GM19438 (cell line): ENCODE measurements around the gene ZFP92.
"Not testable (repeated sequence)": the region's sequence is repeated elsewhere in the genome, so short reads cannot be mapped to it uniquely, and the experiment has no call there.

Experiments used
- ATAC-seq: cut with Tn5 transposase; IDR thresholded peaks from one replicate; pipeline ENCODE4 v1.9.1; 2021; ENCODE audit warnings: low read depth; ENCODE audit not compliant: unreplicated experiment

ZFP92 gene

DNA sequence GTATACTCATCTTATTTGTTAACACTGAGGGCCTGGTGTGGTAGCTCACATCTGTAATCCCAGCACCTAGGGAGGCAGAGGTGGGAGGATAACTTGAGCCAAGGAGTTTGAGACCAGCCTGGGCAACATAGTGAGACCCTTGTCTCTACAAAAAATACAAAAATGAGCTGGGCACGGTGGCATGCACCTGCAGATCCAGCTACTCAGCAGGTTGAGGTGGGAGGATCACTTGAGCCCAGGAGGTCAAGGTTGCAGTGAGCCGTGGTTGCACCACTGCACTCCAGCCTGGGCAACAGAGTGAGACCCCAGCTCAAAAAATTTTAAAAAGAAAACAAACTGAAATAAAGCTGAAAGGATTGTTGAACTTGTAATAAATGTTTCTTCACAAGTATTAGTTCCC, 26.3 kb upstream of the ZFP92 start:
- not testable (repeated sequence) for ATAC-seq

DNA sequence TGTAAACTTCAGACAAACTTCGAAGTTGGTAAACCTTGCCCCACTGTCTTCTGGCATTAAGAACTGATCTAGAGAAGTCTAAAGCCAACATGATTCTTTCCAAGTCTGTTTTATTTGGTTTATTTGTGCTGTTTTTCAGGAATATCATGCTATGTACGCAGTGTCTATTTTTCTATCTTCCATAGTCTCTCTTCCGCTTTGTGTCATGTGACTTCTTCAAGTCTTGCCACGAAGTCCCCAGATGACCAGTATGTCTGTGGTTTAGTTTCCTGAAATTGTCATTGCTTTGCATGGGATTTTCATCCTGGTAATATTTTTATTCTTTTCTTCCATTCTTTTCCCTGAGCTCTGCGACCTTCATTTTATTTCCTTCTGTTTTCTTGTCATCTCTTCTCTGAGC, 25.2 kb upstream of the ZFP92 start:
- no peak for ATAC-seq

DNA sequence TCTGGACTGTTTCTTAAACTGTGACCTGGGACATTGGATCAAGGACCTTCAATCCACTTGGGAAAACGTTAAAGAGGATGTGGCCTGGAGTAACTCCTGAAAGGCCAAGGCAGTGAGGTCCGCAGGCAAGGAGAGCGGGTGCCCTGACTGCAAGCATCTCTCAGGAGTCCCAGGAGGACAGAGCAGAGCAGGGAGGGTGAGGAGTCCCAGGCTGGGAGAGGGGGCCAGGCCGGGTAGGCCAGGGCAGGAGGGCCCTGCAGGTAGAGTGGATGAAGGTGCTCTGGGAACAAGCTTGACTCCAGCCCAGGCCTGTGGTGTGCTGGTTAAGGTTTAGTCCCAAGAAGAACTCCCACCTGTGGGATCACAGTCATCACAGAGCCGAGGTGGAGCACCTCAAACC, 23.9 kb upstream of the ZFP92 start:
- ATAC-seq: no peak

GRCh38 chrX:153387987-153388721, 23.1 kb upstream of the ZFP92 start:
- ATAC-seq: no peak

DNA sequence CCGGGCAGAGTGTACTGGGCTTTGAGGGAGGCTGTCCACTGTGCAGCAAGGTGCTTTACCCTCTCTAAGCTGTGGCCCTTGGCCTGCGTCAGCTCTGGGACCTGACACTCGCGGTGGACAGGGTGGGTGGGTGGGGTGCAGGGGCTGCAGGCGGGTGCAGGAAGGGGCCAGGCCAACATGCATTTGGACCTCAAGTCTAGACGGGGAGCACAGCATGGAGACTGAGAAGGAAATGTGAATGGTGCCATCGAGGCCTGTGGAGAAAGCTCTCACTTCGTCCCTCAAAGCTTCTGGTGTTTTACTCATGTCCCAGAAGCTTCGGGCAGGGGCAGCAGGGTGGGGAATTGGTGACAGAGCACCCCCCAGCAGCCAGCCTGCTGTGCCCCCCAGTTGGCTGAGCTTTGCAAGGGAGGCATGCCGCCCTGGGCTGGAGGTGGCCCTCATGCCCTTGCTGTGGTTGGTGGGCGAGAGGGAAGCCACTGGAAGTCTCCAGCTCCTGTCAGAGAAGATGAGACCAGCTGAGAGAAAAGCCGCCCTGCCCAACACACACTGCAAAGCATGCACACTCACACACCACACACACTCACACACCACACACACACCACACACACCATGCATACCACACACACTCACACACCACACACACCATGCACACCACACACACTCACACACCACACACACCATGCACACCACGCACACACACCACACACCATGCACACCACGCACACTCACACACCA, 22.4 kb upstream of the ZFP92 start:
- ATAC-seq: no peak

GRCh38 chrX:153389460-153389768, 21.9 kb upstream of the ZFP92 start:
- not testable (repeated sequence) for ATAC-seq

DNA sequence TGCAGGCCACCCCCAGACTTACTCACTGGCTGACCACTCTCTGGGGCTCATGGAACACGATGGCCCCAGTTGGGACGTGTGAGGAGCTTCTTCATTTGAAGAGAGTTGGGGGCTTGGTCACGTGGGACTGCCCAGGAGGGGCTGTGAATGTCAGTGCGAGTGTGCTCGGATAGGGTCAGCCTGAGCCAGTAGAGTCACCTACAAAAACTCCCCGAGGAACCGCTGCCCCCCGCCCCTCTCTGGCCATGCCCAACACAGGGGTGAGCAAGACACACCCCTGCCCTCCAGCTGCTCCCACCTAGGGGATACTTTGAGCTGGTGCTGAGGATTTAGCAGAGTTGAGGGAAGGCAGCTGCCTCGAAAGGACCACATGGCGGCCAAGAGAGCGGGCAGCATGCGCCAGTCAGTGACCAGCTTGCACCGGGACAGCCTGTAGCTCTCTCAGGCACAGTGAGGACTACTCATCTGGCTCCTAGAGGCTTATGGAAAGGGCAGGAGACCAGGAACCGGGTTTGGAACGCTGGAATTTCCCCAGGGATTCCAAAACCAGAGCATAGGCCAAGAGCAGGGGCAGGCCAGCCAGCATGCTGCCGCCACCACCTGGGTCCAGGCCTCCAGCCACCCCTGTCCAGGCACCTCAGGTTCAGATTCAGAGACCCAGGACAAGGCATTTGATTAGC, 18.5 kb upstream of the ZFP92 start:
- no peak for ATAC-seq

DNA sequence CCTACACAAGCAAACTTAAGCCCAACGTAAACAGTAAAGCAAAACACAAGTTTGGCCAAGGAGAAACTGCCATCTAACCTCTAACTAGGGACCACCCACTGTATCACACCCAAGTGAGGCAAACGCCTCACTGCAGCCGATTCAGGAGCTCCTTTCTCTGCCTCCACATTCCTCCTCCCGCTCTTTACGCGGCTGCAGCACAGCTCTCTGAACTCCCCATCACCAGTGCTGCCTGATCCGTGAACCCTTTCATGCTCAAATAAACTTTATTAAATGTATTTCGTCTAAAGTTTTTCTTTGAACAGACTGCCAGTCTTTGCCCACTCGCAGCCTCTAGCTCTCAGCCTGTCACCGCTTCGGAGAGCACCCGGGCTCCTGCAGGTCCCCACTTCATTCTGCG, 16.7 kb upstream of the ZFP92 start:
- ATAC-seq: no peak

- ATAC-seq: no peak
These were observed 15.5 kb upstream of the ZFP92 start for GRCh38 chrX:153395613-153396319.

- no peak for ATAC-seq
These were observed 14.7 kb upstream of the ZFP92 start for GRCh38 chrX:153396320-153397195.

- no peak for ATAC-seq
These were observed 13.9 kb upstream of the ZFP92 start for GRCh38 chrX:153397256-153397960.

GRCh38 chrX:153398275-153398960, 12.9 kb upstream of the ZFP92 start:
- no peak for ATAC-seq

- ATAC-seq: no peak
These were observed 10.8 kb upstream of the ZFP92 start for GRCh38 chrX:153400146-153401132.

DNA sequence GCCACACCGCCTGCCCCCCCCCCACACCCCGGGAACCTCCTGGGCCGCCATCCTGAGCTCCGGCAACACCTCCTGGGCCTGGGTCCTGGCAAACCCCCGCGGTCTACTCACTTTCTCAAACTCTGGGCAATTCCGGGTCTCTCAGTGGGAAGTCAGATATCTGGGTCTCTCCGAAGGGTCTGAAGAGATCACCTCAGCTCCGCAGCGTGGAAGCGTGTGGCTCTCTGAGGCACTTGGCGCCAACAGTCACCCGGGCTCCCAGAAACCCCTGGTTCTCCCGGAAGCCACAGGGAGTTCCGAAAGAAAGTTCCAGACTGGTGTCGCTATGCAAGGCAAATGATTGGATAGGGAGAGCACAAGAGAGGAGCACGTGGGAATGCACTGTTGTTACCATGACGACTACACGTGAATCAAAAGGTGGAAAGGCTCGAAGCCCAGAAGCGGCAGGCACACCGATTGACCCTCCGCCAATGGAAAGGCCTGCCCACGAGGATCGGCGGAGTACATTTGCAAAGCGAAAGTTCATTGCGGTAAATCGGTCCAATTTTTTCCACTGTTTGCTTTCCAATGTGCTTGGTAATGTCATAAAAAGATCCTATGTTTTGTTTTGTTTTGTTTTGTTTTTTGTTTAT, 10.0 kb upstream of the ZFP92 start, which contains the start of gene PNMA6E:
Gene PNMA6E (minus strand): TSS at position 218 of the 632 bp plus-strand sequence. CDS start 2,501 bp downstream, outside the sequence.
- ATAC-seq: no peak

GRCh38 chrX:153404333-153404732, 6.9 kb upstream of the ZFP92 start:
- ATAC-seq: not testable (repeated sequence)

- ATAC-seq: no peak
These were observed 5.8 kb upstream of the ZFP92 start for GRCh38 chrX:153405426-153405825.

GRCh38 chrX:153406011-153406410, 5.3 kb upstream of the ZFP92 start:
- ATAC-seq: no peak
